ENCODE results near the gene SVBP. TPM values are rescaled to one million over a fixed set of nuclear protein-coding genes. Genes with fewer than 3 reads are reported as not detected.
A peak's percentile ranks its signal among the peaks of the same experiment; 100 is the strongest.
"Not testable (repeated sequence)": the region's sequence is repeated elsewhere in the genome, so short reads cannot be mapped to it uniquely, and the experiment has no call there.

SVBP gene
- polyA plus RNA-seq, 1 experiment = 10.5 TPM

GRCh38 chr1:42815941-42816584 is 1.1 kb downstream of the SVBP start:
- no peak for TF ChIP-seq CTCF (IDR thresholded peaks at IDR 0.05; ENCODE audit: insufficient read depth, low read depth, low read length)
- no peak for DNase-seq (ENCODE audit: low read depth)
- CTCF ChIA-PET = interaction anchor here (1.6 to 2.2 kb wide), 3 partner anchors 9 to 257 kb away, joined by 4 to 6 read pairs (median 6); no protein-coding TSS in a partner anchor

GRCh38 chr1:42814815-42815214 is 2.4 kb downstream of the SVBP start:
- H3K27me3 ChIP-seq (ENCODE audit: control insufficient read depth, insufficient read depth, low read length); H3K36me3 ChIP-seq (ENCODE audit: control insufficient read depth, insufficient read depth, low read length); CTCF ChIA-PET; DNase-seq (ENCODE audit: low read depth); POLR2A ChIA-PET; H3K4me3 ChIP-seq (ENCODE audit: low read depth, low read length): not testable (repeated sequence)

More at GRCh38 chr1:42815941-42816584, 1.1 kb downstream of the SVBP start:
- Histone ChIP-seq H3K4me3 (ENCODE audit: low read depth, low read length) (peak overlapping the region; percentile 73), H3K36me3 (ENCODE audit: control insufficient read depth, insufficient read depth, low read length) (no peaks in the 10 kb centered on the region), H3K27me3 (ENCODE audit: control insufficient read depth, insufficient read depth, low read length) (no peaks in the 10 kb centered on the region)
- POLR2A ChIA-PET = interaction anchor here (0.8 kb wide), 1 partner anchor 30 kb away, joined by 3 read pairs; the partner anchor contains the start of gene ZNF691

GRCh38 chr1:42807056-42807668 is 10.0 kb downstream of the SVBP start:
- DNase-seq (ENCODE audit: low read depth) = no peak
- ChIA-PET POLR2A (no interaction called here), CTCF (interaction anchor here (1.3 to 1.8 kb wide), 2 partner anchors 9 to 106 kb away, joined by 3 to 6 read pairs; partner anchors contain the start of gene ERMAP)
- TF ChIP-seq CTCF (IDR thresholded peaks at IDR 0.05; ENCODE audit: insufficient read depth, low read depth, low read length) = no peak
- no peaks in the 10 kb centered on the region for H3K27me3 ChIP-seq (ENCODE audit: control insufficient read depth, insufficient read depth, low read length)
- H3K36me3 ChIP-seq (ENCODE audit: control insufficient read depth, insufficient read depth, low read length) = no peaks in the 10 kb centered on the region; the same call in 1 of the 2 replicates
- no peak overlapping the region for H3K4me3 ChIP-seq (ENCODE audit: low read depth, low read length)

GRCh38 chr1:42806593-42806992 is 10.6 kb downstream of the SVBP start:
- Histone ChIP-seq H3K27me3 (ENCODE audit: control insufficient read depth, insufficient read depth, low read length) (no peaks in the 10 kb centered on the region), H3K4me3 (ENCODE audit: low read depth, low read length) (no peak overlapping the region), H3K36me3 (ENCODE audit: control insufficient read depth, insufficient read depth, low read length) (no peaks in the 10 kb centered on the region; the same call in 1 of the 2 replicates)
- ChIA-PET CTCF (interaction anchor here (1.3 to 1.8 kb wide), 3 partner anchors 10 to 106 kb away, joined by 3 to 6 read pairs (median 4); partner anchors contain the start of gene ERMAP), POLR2A (interaction anchor here (0.6 kb wide), 1 partner anchor 46 kb away, joined by 3 read pairs; no protein-coding TSS in a partner anchor)
- TF ChIP-seq CTCF (IDR thresholded peaks at IDR 0.05; ENCODE audit: insufficient read depth, low read depth, low read length) = no peak
- DNase-seq (ENCODE audit: low read depth) = no peak

GRCh38 chr1:42806171-42806570 is 11.0 kb downstream of the SVBP start:
- no peaks in the 10 kb centered on the region for H3K27me3 ChIP-seq (ENCODE audit: control insufficient read depth, insufficient read depth, low read length)
- no peak overlapping the region for H3K4me3 ChIP-seq (ENCODE audit: low read depth, low read length)
- ChIA-PET POLR2A (interaction anchor here (0.6 kb wide), 1 partner anchor 47 kb away, joined by 3 read pairs; no protein-coding TSS in a partner anchor), CTCF (interaction anchor here (1.6 kb wide), 1 partner anchor 28 kb away, joined by 4 read pairs; no protein-coding TSS in a partner anchor)
- no peak for DNase-seq (ENCODE audit: low read depth)
- H3K36me3 ChIP-seq (ENCODE audit: control insufficient read depth, insufficient read depth, low read length) = no peaks in the 10 kb centered on the region; the same call in 1 of the 2 replicates
- TF ChIP-seq CTCF (IDR thresholded peaks at IDR 0.05; ENCODE audit: insufficient read depth, low read depth, low read length) = no peak
